ENCODE results near the gene GLI3. TPM values are rescaled to one million over a fixed set of nuclear protein-coding genes. Genes with fewer than 3 reads are reported as not detected.

The GLI3 gene
- total and polyA plus RNA-seq, 10 of the 15 experiments (the other 5 are each of a cell fraction or from before 2014, with no cell fraction given): 0.01 TPM; not detected in 8

DNA sequence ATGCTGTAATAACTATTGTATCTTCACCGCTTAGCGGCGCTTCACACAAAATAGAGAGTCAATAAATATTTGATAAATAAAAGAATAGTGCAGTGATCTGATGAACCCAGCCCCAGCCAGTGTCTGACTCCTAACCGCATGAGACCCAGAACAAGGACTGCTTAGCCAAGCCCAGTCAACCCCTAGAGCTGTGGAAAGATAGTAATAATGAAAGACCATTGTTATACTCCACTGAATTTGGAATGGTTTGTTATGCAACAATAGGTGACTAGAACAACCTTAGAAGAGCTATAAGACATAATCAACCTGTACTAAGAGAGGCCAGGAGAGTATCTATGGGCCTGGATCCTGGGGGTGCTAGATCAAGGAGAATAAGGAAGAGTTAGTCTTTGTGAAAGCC is 303.6 kb downstream of the GLI3 start:
- SMC1A ChIA-PET (ENCODE audit: uncharacterized antibody, unreplicated experiment): interaction anchor here (0.9 to 1.2 kb wide), 3 partner anchors 10 to 52 kb away, joined by 3 read pairs; no protein-coding TSS in a partner anchor
- CTCF ChIA-PET: interaction anchor here (2.1 to 6.5 kb wide), 2 partner anchors 9 to 46 kb away, joined by 5 to 66 read pairs; no protein-coding TSS in a partner anchor
- intact Hi-C loops (cut with micrococcal nuclease; ENCODE audit: unreplicated experiment) (no loop called here), in situ Hi-C loops (cut with MboI) (loop anchor here (25.0 kb wide), 1 partner anchor 1904 kb away; no protein-coding TSS in a partner anchor)
- Histone ChIP-seq H3K79me2 (ENCODE audit: control insufficient read depth, insufficient read depth, low read length) (no peaks in the 10 kb centered on the region), H3K36me3 (ENCODE audit: control insufficient read depth in 2 of 2, insufficient read depth in 2 of 2, low read length in 1 of 2) (no peaks in the 10 kb centered on the region), H4K20me1 (ENCODE audit: control insufficient read depth, insufficient read depth) (no peaks in the 10 kb centered on the region), H3K4me2 (ENCODE audit: control insufficient read depth, insufficient read depth) (no peak overlapping the region), H2AFZ (ENCODE audit: control insufficient read depth, low read depth, low read length) (no peak overlapping the region), H3K9me3 (replicated peaks; ENCODE audit: control insufficient read depth, insufficient read depth, low read length) (no peaks in the 10 kb centered on the region; the same call in 1 of the 3 replicates), H3K27me3 (replicated peaks in 1 of 2; ENCODE audit: control insufficient read depth in 2 of 2, insufficient read depth in 2 of 2, low read length in 1 of 2) (no peaks in the 10 kb centered on the region; a peak in 1 of 4 replicates), H3K9ac (ENCODE audit: control insufficient read depth, insufficient read depth, low read length) (no peak overlapping the region), H3K4me1 (ENCODE audit: control insufficient read depth, insufficient read depth, low read length) (peaks cover 3% of the 10 kb centered on the region; the same call in 1 of the 2 replicates), H3K4me3 (no peak overlapping the region), H3K27ac (ENCODE audit: control insufficient read depth, insufficient read depth) (no peak overlapping the region)
- FAIRE-seq (no peak), DNase-seq (ENCODE audit: low read depth, low spot score) (no peak), ATAC-seq (no peak)
- RAD21 ChIA-PET (ENCODE audit: unreplicated experiment): interaction anchor here (0.5 kb wide), 1 partner anchor 87 kb away, joined by 4 read pairs; no protein-coding TSS in a partner anchor
- BruUV-seq (replicated peaks): no TSS peak
- TF ChIP-seq, protein P1, sequence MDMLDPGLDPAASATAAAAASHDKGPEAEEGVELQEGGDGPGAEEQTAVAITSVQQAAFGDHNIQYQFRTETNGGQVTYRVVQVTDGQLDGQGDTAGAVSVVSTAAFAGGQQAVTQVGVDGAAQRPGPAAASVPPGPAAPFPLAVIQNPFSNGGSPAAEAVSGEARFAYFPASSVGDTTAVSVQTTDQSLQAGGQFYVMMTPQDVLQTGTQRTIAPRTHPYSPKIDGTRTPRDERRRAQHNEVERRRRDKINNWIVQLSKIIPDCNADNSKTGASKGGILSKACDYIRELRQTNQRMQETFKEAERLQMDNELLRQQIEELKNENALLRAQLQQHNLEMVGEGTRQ (IDR thresholded peaks at IDR 0.05; ENCODE audit: borderline replicate concordance, low read depth, low read length): no peak
- TF ChIP-seq SREBF2 (IDR thresholded peaks at IDR 0.05; ENCODE audit: low read length): no peak
- TF ChIP-seq TARDBP (IDR thresholded peaks at IDR 0.05; ENCODE audit: borderline replicate concordance): no peak
- POLR2A ChIA-PET: no interaction called here
- 96% methylated on average over 4 of the region's 4 CpGs for WGBS (ENCODE audit: insufficient coverage, insufficient replicate concordance, low lambda C conversion rate, missing lambda C conversion rate)

DNA sequence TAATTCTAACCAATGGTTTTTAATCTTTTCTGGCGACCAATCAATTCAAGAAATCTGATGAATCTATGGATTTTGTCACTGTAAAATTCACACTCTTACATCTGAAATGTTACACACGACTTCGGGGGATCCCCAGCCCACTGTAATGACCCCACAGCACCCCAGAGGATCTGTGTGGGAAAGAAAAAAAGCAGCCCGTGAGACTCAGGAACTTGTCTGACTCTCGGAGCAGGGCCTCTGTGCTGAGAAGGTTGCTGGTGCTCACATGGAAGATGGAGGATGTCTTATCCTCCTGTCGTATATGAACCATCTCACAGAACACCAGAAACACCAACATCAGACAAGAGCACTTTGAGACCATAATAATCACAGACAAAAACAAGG is 305.8 kb downstream of the GLI3 start:
- ChIA-PET CTCF (interaction anchor here (6.5 kb wide), 1 partner anchor 11 kb away, joined by 66 read pairs; no protein-coding TSS in a partner anchor), RAD21 (ENCODE audit: unreplicated experiment) (interaction anchor here (1.0 to 3.4 kb wide), 3 partner anchors 9 to 49 kb away, joined by 3 to 11 read pairs (median 10); no protein-coding TSS in a partner anchor), SMC1A (ENCODE audit: uncharacterized antibody, unreplicated experiment) (interaction anchor here (1.2 to 2.3 kb wide), 3 partner anchors 9 to 49 kb away, joined by 4 to 11 read pairs (median 9); no protein-coding TSS in a partner anchor), POLR2A (interaction anchor here (1.2 kb wide), 1 partner anchor 10 kb away, joined by 3 read pairs; no protein-coding TSS in a partner anchor)
- in situ Hi-C loops (cut with MboI): loop anchor here (25.0 kb wide), 1 partner anchor 1906 kb away; no protein-coding TSS in a partner anchor
- Histone ChIP-seq H3K4me1 (ENCODE audit: control insufficient read depth, insufficient read depth, low read length) (peaks cover 3% of the 10 kb centered on the region; the same call in 1 of the 2 replicates), H3K4me3 (no peak overlapping the region), H3K79me2 (ENCODE audit: control insufficient read depth, insufficient read depth, low read length) (no peaks in the 10 kb centered on the region), H3K4me2 (ENCODE audit: control insufficient read depth, insufficient read depth) (no peak overlapping the region), H3K27ac (ENCODE audit: control insufficient read depth, insufficient read depth) (no peak overlapping the region), H3K27me3 (replicated peaks in 1 of 2; ENCODE audit: control insufficient read depth in 2 of 2, insufficient read depth in 2 of 2, low read length in 1 of 2) (no peaks in the 10 kb centered on the region; a peak in 1 of 4 replicates), H4K20me1 (ENCODE audit: control insufficient read depth, insufficient read depth) (no peaks in the 10 kb centered on the region), H3K9ac (ENCODE audit: control insufficient read depth, insufficient read depth, low read length) (no peak overlapping the region), H2AFZ (ENCODE audit: control insufficient read depth, low read depth, low read length) (0 out of 2 replicates have a peak overlapping the region, but pooled peaks have one; percentile 4), H3K36me3 (ENCODE audit: control insufficient read depth in 2 of 2, insufficient read depth in 2 of 2, low read length in 1 of 2) (no peaks in the 10 kb centered on the region), H3K9me3 (replicated peaks; ENCODE audit: control insufficient read depth, insufficient read depth, low read length) (no peaks in the 10 kb centered on the region; the same call in 1 of the 3 replicates)
- no peak for FAIRE-seq
- WGBS (ENCODE audit: insufficient coverage, insufficient replicate concordance, low lambda C conversion rate, missing lambda C conversion rate): 49% methylated on average over 6 of the region's 6 CpGs
- intact Hi-C loops (cut with micrococcal nuclease; ENCODE audit: unreplicated experiment): no loop called here
- ATAC-seq: no peak
- TF ChIP-seq, protein P2, sequence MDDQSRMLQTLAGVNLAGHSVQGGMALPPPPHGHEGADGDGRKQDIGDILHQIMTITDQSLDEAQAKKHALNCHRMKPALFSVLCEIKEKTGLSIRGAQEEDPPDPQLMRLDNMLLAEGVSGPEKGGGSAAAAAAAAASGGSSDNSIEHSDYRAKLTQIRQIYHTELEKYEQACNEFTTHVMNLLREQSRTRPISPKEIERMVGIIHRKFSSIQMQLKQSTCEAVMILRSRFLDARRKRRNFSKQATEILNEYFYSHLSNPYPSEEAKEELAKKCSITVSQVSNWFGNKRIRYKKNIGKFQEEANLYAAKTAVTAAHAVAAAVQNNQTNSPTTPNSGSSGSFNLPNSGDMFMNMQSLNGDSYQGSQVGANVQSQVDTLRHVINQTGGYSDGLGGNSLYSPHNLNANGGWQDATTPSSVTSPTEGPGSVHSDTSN (IDR thresholded peaks at IDR 0.05; ENCODE audit: insufficient replicate concordance, low read depth, low read length): no peak
- TF ChIP-seq MEF2B (IDR thresholded peaks at IDR 0.05; ENCODE audit: partially characterized antibody, poor library complexity, severe bottlenecking) (peak; percentile 34), BMI1 (IDR thresholded peaks at IDR 0.05; ENCODE audit: borderline replicate concordance) (no peak), IKZF2 (IDR thresholded peaks at IDR 0.05) (no peak), MEF2A (IDR thresholded peaks at IDR 0.05; ENCODE audit: insufficient read depth, low read depth, low read length) (no peak)
- DNase-seq (ENCODE audit: low read depth, low spot score): no peak
- no TSS peak for BruUV-seq (replicated peaks)

Data from GM12878 (cell line).